HepG2 (cell line): Measurements from ENCODE around the gene PPM1G. TPM values are rescaled to one million over a fixed set of nuclear protein-coding genes. Genes with fewer than 3 reads are reported as not detected.
A peak's percentile ranks its signal among the peaks of the same experiment; 100 is the strongest.

ENCODE experiments used
- ELF1 ChIP-seq: sonication (generic); formaldehyde crosslinking; IDR thresholded peaks from 2 replicates; pipeline ENCODE4 v1.4.0; 2020; ENCODE audit warnings: missing genetic modification reagents
- MIER2 ChIP-seq: IDR thresholded peaks from 2 replicates; pipeline ENCODE4 v1.6.1; 2016; ENCODE audit warnings: missing biosample characterization, missing genetic modification reagents
- NR3C1 ChIP-seq: sonication (generic); formaldehyde crosslinking; IDR thresholded peaks from 2 replicates; pipeline ENCODE4 v1.4.0; 2020; ENCODE audit warnings: missing genetic modification reagents
- RFXAP ChIP-seq: sonication (generic); formaldehyde crosslinking; IDR thresholded peaks from 2 replicates; pipeline ENCODE4 v1.4.0; 2020; ENCODE audit warnings: missing genetic modification reagents, borderline replicate concordance
- SRF ChIP-seq: IDR thresholded peaks from 2 replicates; pipeline ENCODE4 v1.6.1; 2011; ENCODE audit warnings: mild to moderate bottlenecking, low read depth, low read length, moderate library complexity
- ZFP36L1 ChIP-seq: sonication (generic); formaldehyde crosslinking; IDR thresholded peaks from 2 replicates; pipeline ENCODE4 v1.8.0; 2022; ENCODE audit warnings: mild to moderate bottlenecking, missing genetic modification reagents, moderate library complexity
- ZKSCAN1 ChIP-seq: fragments of 150-350 bp; IDR thresholded peaks from 2 replicates; pipeline ENCODE4 v1.6.1; 2014; ENCODE audit warnings: low read length
- ZNF337 ChIP-seq: sonication (generic); formaldehyde crosslinking; IDR thresholded peaks from 2 replicates; pipeline ENCODE4 v1.5.1; 2020; ENCODE audit warnings: missing genetic modification reagents, low read depth, mild to moderate bottlenecking, borderline replicate concordance
- ZNF605 ChIP-seq: sonication (generic); formaldehyde crosslinking; IDR thresholded peaks from 2 replicates; pipeline ENCODE4 v1.8.0; 2022; ENCODE audit warnings: mild to moderate bottlenecking, missing genetic modification reagents
- ZNF75D ChIP-seq: sonication (generic); formaldehyde crosslinking; IDR thresholded peaks from 2 replicates; pipeline ENCODE4 v1.8.1; 2023; ENCODE audit warnings: missing genetic modification reagents, mild to moderate bottlenecking, borderline replicate concordance
- ZNF775 ChIP-seq: sonication (generic); formaldehyde crosslinking; IDR thresholded peaks from 2 replicates; pipeline ENCODE4 v1.4.0; 2020; ENCODE audit warnings: missing genetic modification reagents, mild to moderate bottlenecking, moderate library complexity, borderline replicate concordance
- ZZZ3 ChIP-seq: sonication (generic); formaldehyde crosslinking; IDR thresholded peaks from 2 replicates; pipeline ENCODE4 v1.4.0; 2020; ENCODE audit warnings: missing genetic modification reagents, mild to moderate bottlenecking, borderline replicate concordance
- polyA plus RNA-seq, 8 experiments: library from polyadenylated mRNA; depleted of rRNA in 3 of 8; stranded (reverse) in 7 of 8; unstranded in 1 of 8; fragments of >200 nt; fragmentation: Illumina TruSeq in 4 of 8; extraction: Trizol in 4 of 8; gene quantifications; 2 replicates each; pipeline versions ENCODE4 v1.2.1 to v1.2.3, GENCODE V29; 2011 to 2016; ENCODE audit warnings: low read depth in 4 of 8, missing spikeins in 1 of 8, mixed read lengths in 1 of 8; ENCODE audit not compliant: insufficient read depth in 1 of 8
- total RNA-seq, 5 experiments: library from RNA; depleted of rRNA; stranded (reverse); fragments of >200 nt; fragmentation: Illumina TruSeq; extraction: Trizol; gene quantifications; 2 replicates each; pipeline ENCODE4 v1.2.3, GENCODE V29; 2016; ENCODE audit warnings: low read depth in 1 of 5
- TF ChIP-seq, protein P1 (sequence below): sonication (generic); IDR thresholded peaks from 2 replicates; pipeline ENCODE4 v1.6.1; 2016; ENCODE audit warnings: low read depth, borderline replicate concordance
- TF ChIP-seq, protein P2 (sequence below): sonication (generic); formaldehyde crosslinking; IDR thresholded peaks from 2 replicates; pipeline ENCODE4 v1.5.0; 2020; ENCODE audit warnings: missing genetic modification reagents
- TF ChIP-seq, protein P3 (sequence below): sonication (generic); formaldehyde crosslinking; IDR thresholded peaks from 2 replicates; pipeline ENCODE4 v1.9.0; 2021; ENCODE audit warnings: missing genetic modification reagents, borderline replicate concordance
- TF ChIP-seq, protein P4 (sequence below): IDR thresholded peaks from 2 replicates; pipeline ENCODE4 v1.6.1; 2016; ENCODE audit warnings: mild to moderate bottlenecking
- TF ChIP-seq, protein P5 (sequence below): IDR thresholded peaks from 2 replicates; pipeline ENCODE4 v1.6.1; 2016; ENCODE audit warnings: missing compliant biosample characterization, missing genetic modification reagents, borderline replicate concordance
- TF ChIP-seq, protein P6 (sequence below): sonication (generic); formaldehyde crosslinking; conservative IDR thresholded peaks from 2 replicates; pipeline ENCODE4 v1.8.0; 2022; ENCODE audit warnings: low read depth, missing genetic modification reagents

Gene PPM1G
- total and polyA plus RNA-seq, 2 of the 13 experiments (the other 11 are each of a cell fraction or from before 2014, with no cell fraction given) = 58.2 to 213 TPM

DNA sequence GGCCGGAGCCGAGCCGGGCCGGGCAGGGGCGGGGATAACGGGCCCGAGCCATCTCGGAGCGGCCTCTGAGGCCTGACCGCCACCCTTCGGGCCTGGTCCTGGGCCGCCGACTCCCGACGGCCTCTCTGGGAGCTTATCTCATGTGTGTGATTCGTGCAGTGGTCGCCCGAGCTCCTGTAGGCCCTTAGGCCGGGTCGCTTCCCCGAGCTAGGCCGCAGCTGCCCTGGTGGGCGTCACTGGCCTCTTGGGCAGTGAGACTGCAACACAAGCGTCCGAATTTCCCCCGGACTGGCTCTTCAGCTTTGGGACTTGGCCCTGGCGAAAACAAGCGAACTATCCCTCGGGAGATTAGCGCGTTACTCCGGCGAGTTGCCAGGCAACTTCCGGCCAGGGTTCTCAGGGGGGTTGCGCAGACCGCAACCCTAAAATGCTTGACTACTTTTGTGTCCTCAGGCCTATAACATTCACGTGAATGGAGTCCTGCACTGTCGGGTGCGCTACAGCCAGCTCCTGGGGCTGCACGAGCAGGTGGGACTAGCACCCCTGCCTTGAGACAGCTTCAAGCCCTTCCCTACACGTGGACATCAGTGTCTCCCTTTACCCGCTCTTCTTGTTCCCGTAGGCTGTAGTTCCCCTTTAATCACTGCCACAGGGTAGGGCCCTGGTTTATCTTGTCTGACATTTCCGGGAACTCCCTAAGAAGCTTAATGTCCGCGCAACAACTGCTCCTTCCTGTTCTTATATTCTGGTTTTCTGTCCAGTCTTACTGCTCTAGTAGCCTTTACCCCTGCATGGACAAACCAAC lies 38.4 kb downstream of the PPM1G start (continued):
- TF ChIP-seq, protein P1, sequence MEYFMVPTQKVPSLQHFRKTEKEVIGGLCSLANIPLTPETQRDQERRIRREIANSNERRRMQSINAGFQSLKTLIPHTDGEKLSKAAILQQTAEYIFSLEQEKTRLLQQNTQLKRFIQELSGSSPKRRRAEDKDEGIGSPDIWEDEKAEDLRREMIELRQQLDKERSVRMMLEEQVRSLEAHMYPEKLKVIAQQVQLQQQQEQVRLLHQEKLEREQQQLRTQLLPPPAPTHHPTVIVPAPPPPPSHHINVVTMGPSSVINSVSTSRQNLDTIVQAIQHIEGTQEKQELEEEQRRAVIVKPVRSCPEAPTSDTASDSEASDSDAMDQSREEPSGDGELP = no peak
- TF ChIP-seq SRF (no peak), RFXAP (CRISPR knock-in tag) (no peak), ZZZ3 (no peak; the same call in 1 of the 2 replicates), ZNF75D (CRISPR knock-in tag) (peak; percentile 27; the same call in 1 of the 2 replicates), MIER2 (no peak), ZKSCAN1 (no peak), ELF1 (CRISPR knock-in tag) (no peak), ZFP36L1 (CRISPR knock-in tag) (no peak), NR3C1 (CRISPR knock-in tag) (no peak), ZNF775 (CRISPR knock-in tag) (no peak), ZNF605 (CRISPR knock-in tag) (0 out of 2 replicates have a peak, but pooled peaks have one; percentile 49), ZNF337 (CRISPR knock-in tag) (no peak; the same call in 1 of the 2 replicates)
- TF ChIP-seq, protein P2, sequence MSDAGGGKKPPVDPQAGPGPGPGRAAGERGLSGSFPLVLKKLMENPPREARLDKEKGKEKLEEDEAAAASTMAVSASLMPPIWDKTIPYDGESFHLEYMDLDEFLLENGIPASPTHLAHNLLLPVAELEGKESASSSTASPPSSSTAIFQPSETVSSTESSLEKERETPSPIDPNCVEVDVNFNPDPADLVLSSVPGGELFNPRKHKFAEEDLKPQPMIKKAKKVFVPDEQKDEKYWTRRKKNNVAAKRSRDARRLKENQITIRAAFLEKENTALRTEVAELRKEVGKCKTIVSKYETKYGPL (CRISPR knock-in tag) = no peak; the same call in 1 of the 2 replicates
- TF ChIP-seq, protein P3, sequence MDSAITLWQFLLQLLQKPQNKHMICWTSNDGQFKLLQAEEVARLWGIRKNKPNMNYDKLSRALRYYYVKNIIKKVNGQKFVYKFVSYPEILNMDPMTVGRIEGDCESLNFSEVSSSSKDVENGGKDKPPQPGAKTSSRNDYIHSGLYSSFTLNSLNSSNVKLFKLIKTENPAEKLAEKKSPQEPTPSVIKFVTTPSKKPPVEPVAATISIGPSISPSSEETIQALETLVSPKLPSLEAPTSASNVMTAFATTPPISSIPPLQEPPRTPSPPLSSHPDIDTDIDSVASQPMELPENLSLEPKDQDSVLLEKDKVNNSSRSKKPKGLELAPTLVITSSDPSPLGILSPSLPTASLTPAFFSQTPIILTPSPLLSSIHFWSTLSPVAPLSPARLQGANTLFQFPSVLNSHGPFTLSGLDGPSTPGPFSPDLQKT = 0 out of 2 replicates have a peak, but pooled peaks have one; percentile 27
- TF ChIP-seq, protein P4, sequence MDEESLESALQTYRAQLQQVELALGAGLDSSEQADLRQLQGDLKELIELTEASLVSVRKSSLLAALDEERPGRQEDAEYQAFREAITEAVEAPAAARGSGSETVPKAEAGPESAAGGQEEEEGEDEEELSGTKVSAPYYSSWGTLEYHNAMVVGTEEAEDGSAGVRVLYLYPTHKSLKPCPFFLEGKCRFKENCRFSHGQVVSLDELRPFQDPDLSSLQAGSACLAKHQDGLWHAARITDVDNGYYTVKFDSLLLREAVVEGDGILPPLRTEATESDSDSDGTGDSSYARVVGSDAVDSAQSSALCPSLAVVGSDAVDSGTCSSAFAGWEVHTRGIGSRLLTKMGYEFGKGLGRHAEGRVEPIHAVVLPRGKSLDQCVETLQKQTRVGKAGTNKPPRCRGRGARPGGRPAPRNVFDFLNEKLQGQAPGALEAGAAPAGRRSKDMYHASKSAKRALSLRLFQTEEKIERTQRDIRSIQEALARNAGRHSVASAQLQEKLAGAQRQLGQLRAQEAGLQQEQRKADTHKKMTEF = no peak; the same call in 1 of the 2 replicates
- TF ChIP-seq, protein P5, sequence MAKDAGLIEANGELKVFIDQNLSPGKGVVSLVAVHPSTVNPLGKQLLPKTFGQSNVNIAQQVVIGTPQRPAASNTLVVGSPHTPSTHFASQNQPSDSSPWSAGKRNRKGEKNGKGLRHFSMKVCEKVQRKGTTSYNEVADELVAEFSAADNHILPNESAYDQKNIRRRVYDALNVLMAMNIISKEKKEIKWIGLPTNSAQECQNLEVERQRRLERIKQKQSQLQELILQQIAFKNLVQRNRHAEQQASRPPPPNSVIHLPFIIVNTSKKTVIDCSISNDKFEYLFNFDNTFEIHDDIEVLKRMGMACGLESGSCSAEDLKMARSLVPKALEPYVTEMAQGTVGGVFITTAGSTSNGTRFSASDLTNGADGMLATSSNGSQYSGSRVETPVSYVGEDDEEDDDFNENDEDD (CRISPR knock-in tag) = peak; percentile 70; the same call in 1 of the 2 replicates
- TF ChIP-seq, protein P6, sequence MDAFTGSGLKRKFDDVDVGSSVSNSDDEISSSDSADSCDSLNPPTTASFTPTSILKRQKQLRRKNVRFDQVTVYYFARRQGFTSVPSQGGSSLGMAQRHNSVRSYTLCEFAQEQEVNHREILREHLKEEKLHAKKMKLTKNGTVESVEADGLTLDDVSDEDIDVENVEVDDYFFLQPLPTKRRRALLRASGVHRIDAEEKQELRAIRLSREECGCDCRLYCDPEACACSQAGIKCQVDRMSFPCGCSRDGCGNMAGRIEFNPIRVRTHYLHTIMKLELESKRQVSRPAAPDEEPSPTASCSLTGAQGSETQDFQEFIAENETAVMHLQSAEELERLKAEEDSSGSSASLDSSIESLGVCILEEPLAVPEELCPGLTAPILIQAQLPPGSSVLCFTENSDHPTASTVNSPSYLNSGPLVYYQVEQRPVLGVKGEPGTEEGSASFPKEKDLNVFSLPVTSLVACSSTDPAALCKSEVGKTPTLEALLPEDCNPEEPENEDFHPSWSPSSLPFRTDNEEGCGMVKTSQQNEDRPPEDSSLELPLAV (CRISPR knock-in tag) = no peak
